ENCODE measurements around the gene RAB17.

The RAB17 gene

GRCh38 chr2:237556773-237557632, 33.5 kb downstream of the RAB17 start:
- no peak for DNase-seq

- no peak for DNase-seq
Measured at GRCh38 chr2:237555560-237555959, 35.0 kb downstream of the RAB17 start.

GRCh38 chr2:237553948-237554347, 36.6 kb downstream of the RAB17 start:
- DNase-seq = no peak

- DNase-seq = no peak
Measured at GRCh38 chr2:237552908-237553307, 37.6 kb downstream of the RAB17 start.

- no peak for DNase-seq
Measured at GRCh38 chr2:237551071-237551574, 39.4 kb downstream of the RAB17 start.

GRCh38 chr2:237549643-237550415, 40.7 kb downstream of the RAB17 start:
- no peak for DNase-seq

- DNase-seq = no peak
Measured at GRCh38 chr2:237549216-237549615, 41.3 kb downstream of the RAB17 start.

- no peak for DNase-seq
Measured at GRCh38 chr2:237547841-237548416, 42.6 kb downstream of the RAB17 start.

GRCh38 chr2:237546876-237547395, 43.6 kb downstream of the RAB17 start:
- DNase-seq = no peak

GRCh38 chr2:237546040-237546875, 44.3 kb downstream of the RAB17 start:
- no peak for DNase-seq

GRCh38 chr2:237542001-237542704, 48.4 kb downstream of the RAB17 start:
- DNase-seq = no peak

- DNase-seq = no peak
Measured at GRCh38 chr2:237541243-237541642, 49.3 kb downstream of the RAB17 start.

GRCh38 chr2:237540823-237541222, 49.7 kb downstream of the RAB17 start:
- peak; percentile 46 for DNase-seq

- no peak for DNase-seq
Measured at GRCh38 chr2:237540223-237540775, 50.2 kb downstream of the RAB17 start.

- DNase-seq = no peak
Measured at GRCh38 chr2:237539681-237540080, 50.9 kb downstream of the RAB17 start.

- no peak for DNase-seq
Measured at GRCh38 chr2:237538901-237539300, 51.6 kb downstream of the RAB17 start.

- DNase-seq = no peak
Measured at GRCh38 chr2:237538001-237538720, 52.4 kb downstream of the RAB17 start.

GRCh38 chr2:237536617-237537016, 53.9 kb downstream of the RAB17 start:
- DNase-seq = no peak

- DNase-seq = no peak
Measured at GRCh38 chr2:237536083-237536415, 54.5 kb downstream of the RAB17 start.

GRCh38 chr2:237535385-237536082, 55.0 kb downstream of the RAB17 start:
- DNase-seq = no peak

All from SHP77 treated with DMSO at 0.1 percent for 48 hours (cell line).